GM21381 (cell line): ENCODE results near the gene AUTS2.

Experiments
- ATAC-seq: cut with Tn5 transposase; IDR thresholded peaks from one replicate; pipeline ENCODE4 v1.9.1; 2021; ENCODE audit warnings: mild to moderate bottlenecking, moderate library complexity; ENCODE audit not compliant: unreplicated experiment

AUTS2 gene

DNA sequence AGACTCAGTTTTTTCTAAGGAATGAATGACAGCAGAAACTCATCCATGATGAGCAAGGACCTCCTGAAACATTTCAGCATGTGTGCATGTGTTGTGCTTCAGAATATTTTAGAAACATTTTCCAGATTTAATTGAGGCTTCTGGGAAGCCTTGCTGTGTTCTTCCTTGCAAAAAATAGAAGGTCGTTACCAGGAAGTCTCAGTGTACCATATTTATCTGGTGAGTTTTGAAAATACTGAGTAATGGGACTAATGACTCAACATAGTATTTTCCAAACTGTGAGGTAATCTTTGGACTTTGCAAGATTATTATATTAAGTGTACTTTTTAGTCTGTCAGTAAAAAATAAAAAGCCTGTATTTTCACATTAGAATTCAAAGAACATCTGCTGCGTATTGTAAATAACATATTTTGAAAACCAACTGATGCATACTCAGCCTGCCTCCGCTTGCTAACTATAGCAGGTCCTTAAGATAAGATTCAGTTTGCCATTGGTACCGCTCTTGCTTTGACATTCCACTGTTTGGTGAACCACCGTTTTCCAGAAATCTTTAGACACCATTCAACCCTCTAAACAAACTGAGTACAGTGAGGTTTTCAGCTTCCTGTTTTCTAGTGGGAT is 794.1 kb downstream of the AUTS2 start:
- ATAC-seq: no peak

DNA sequence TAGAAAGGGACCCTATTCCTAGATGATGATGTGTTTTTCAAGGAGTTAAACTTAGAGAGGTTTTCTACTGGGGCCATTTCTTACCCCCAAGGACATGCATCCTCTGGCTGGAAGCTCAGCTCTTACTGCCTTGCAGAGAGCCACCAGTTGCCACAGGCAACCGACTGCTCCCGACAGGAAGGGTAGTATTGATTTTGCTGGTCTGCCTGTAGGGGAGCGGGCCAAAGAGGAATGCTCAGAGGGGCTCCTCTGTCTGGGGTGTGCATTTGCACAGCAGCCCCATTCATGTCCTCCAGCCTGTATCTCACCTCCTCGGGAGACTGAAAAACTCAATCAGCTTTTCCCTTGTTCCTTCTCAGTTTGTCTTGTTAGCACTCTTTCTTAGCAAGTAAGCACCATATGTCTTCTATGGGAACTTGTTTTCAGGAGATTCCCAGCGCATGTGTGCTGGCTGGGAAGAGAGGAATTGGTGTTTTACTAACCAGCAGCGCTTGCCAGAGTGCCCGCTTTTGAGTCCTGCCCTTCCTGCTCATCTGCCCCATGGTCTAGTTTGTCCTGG is 794.7 kb downstream of the AUTS2 start:
- ATAC-seq: no peak

DNA sequence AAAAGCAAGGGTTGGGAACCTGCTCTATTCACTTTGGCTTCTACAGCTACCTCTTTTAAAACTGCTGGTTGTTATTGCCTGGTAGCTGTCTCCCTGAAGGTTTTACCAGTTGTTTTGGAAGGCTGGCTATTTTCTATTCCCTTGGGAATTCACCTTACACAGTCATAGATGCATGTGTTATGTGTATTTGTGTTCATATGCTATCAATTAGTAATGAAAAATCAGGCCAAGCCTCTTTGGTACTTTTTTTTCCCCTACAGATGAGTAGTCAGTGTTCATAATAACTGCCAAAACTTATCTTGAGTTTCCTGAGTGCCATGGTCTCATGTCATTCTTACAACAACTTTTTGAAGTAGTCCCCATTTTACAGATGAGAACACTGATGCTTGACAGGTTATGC is 795.7 kb downstream of the AUTS2 start:
- ATAC-seq: no peak

DNA sequence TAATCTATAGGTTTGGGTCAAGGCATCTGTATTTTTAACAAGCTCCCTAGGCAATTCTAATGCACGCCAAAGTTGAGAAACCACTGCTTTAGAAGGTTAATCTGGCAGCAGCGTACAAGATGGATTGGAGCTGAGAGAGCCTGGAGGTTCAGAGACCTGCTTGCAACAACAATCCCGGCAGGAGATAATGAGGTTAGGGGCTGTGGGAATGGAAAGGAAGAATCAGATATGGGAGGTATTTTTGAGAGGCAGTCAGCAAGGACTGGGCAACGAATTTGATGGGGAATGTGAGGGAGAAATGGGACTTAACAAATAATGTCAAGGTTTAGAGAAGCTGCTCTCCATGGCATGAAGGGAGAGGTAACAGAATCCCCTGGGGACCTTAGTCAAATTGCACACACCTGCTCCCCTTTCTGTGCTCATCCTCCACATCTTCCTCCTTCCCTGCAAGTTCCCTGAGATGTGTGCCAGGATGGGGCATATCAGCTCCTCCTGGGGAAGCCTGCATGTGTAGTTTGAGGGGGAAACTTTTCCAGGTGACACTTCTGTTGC is 802.6 kb downstream of the AUTS2 start:
- no peak for ATAC-seq

DNA sequence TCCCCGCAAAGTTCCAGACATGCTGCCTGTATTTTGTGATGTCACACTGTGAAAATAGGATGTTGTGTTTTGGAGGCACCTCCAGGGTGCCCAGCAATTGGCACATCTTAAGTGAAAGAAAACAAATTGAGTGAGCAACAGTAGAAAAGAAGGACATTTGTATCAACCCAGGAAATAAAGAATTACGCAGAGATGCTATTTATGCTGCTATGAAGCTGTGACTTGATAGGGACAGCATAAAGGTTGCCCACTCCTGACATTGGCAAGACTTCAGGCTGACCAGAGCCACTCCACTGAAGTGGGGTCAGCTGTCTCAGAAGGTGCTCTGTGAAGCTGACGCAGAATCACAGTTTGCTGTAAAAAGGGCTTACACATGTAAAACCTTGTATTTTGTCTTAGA is 803.8 kb downstream of the AUTS2 start:
- ATAC-seq: no peak

DNA sequence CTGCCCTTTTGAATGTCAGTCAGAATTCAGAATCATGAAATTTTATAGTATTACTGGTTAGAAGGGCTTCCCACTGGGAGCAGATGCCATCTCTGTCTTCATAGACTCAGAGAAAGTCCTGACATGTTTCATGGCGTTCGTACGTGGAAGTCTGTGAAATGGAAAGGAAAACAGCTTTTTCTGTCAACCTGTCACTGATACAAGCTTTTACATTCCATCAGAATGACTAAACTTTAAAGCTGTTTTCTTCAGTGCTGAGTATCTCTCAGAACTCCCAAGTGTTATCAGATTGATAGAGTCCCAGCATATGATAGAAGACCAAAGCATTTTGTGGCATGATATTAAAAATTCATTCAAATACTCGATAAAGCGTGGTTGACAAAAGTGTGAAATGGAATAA is 807.0 kb downstream of the AUTS2 start:
- ATAC-seq: no peak

DNA sequence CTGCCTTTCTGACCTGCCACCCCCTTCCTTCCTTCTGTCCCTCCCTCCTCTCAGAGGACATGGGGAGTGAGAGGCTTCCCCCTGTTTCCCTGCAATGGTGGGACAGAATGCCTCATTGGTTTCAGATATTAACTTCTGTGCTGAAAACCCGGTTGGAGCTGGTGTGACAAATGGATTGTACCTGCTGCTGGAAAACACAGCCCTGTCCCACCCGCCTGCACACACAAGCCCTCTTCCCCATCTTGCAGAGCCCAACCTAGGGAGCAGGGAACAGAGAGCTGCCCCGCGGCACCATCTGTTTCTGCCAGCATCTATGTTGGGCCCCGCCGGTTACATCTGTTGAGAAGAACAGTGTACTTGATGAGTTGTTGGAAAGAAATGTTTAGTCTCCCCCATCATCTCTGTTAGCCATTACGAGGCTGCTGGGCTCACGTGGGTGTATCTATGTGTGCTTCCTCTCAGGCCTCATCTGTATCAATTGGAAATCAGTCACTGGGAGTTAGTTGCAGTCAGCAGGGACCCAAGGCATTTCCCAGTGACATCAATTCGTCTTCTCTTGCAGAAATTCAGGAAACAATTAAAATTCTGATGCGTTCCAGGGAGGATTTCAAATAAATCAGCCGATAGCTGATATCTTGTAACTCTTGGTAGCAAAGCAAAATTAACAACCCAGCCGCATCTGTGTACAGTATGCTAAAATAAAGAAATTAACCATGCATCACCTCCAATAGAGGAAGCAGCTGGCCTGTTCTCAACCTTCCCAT is 808.1 kb downstream of the AUTS2 start:
- no peak for ATAC-seq

DNA sequence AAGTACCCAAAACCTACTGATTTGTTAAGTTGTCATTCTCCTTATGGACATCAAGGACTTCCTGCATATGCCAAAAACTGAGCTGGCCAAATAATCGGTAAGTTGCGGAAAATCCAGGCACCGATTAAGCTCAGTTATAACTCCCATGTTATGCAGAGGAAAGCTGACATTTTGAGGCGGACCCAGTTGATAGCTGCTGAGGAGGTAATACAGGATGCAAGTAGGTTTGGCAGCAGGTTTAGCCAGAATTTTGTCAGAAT is 808.6 kb downstream of the AUTS2 start:
- ATAC-seq: no peak

DNA sequence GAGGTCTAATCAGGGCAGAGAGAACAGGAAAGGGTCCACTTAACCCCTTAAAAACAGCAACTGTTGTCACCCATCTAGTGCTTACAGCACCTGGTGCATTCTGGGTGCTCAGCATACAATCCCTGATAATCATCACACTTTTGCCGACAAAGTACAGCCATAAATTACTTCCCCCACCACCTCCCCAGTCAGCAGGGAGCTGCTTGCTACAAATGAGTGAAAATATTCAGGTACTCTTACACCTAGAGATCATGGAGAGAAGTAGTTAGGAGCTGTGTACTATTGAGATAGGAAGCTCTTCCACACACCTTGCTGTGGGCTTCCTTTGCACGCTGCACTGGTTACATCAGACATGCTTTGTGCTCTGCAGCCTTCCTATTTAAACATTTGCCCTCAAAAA is 810.2 kb downstream of the AUTS2 start:
- ATAC-seq: no peak

DNA sequence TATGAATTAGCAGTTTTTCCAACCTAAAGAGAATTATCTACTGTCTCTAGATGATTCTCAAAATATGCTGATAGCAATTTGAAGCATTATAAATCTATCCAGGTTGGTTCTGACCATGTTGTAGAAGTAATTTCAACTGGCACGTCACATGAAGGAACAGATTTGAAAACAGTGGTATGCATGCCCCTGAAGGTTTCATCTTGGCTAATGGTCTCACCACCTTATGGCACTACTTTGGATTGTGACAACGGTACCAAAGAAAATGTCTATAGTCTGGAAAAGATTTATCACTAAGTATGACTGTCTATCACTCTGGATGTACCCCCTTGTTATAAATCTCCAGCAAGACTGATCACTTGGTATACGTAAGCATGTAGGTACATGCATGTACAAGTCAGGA is 810.6 kb downstream of the AUTS2 start:
- no peak for ATAC-seq

DNA sequence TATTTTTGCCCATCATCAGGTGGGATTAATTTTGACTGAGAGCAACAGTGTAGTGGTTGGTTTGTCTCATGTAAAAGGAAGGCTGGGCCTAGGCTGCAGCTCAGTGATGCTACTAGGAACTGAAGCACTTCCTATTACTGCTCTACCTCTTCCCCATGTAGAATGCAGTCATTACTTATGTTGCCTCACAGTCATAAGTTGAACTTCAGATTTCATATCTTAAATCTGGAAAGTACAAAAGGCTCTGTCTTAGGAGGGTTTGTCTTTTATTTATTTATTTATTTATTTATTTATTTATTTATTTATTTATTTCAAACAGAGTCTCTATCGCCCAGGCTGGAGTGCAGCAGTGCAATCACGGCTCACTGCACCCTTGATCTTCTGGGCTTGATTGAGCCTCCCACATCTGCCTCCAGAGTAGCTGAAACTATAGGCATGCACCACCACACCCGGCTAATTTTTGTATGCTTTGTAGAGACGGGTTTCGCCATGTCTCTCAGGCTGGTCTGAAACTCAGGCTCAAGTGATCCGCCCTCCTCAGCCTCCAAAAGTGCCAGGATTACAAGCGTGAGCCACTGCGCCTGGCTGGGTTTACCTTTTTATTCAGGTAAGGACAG is 812.0 kb downstream of the AUTS2 start:
- ATAC-seq: no peak

DNA sequence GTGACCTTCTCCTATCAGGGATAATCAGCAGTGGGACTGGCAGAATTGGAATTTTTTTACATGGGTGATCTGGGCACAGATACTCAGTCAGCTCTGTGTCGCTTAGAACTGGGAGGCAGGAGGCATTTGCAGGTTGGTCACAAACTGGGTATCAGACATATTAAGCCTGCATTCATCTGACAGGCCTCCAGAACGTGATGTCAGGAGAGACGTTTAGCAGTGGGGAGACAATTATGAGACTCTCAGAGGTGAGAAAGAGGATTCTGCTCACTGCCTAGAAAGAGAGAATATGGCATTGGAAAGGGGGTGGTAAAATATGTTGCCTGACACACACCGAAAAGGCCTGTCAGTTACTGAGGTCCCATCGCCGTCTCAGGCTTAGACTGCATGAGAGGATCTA is 816.1 kb downstream of the AUTS2 start:
- ATAC-seq: no peak

DNA sequence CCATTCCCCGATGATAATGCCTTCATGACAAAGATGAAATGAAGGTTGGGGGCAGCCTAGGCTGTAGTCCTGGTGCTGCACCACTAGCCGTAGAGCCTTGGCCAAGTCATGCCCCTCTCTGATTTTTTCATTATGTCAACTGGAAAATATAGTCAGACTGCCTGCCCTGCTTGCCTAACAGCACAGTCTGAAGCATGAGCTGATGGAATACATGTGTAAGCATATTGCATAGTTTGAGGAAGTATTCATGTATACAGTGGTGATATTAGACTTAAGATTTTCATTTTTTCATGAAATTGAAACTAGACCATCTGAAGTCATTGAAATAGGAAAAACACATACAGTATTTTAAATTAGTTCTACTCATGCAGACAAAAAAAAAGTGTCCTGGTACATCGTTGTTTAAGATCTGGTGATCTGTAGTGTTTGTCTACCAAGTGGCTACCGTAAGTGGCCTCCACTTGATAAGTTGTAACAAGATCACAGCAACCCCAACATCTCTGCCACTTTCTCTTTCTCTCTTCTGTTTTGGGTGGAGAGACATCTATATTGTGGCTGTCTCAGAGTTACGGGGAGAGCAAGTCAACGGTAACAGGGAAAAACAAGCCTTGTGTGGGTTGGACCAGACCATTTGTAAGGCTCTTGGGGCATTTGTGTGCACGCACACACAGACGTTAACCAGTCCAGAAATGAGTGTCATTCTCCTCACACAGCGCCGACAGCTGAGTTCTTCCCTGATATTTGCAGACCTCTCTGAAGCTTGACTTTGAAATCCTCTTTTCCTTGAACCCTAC is 817.1 kb downstream of the AUTS2 start:
- peak; percentile 72 for ATAC-seq

DNA sequence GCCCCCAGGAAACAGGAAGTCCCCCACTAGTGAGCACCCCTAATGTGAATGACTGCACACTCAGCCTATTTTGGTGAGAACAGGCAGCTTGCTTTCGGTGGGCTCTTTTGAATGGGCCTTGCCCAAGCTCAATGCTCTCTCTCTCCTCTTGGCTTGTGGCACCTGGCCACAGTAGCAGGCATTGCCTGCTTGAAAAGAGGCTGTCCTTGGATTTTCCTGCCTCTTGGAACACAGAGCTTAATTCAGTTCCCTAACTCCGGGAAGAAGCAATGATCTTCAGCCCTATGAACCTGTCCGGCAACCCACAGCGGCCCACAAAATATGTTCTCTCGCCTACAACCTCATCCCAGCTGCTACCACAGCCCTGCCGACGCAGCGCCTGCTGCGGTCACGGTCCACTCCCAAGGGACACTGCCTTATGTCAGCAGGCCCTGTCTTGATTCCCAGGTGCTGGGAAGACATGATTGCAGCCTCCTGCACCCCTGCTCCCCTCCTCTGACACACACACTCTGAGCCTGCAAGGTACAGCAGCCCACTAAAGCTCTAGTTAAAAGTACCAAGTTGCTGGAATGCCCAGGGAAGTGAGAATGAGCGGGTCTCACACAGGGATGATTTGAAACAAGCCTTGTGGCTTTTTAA is 818.2 kb downstream of the AUTS2 start:
- ATAC-seq: no peak

DNA sequence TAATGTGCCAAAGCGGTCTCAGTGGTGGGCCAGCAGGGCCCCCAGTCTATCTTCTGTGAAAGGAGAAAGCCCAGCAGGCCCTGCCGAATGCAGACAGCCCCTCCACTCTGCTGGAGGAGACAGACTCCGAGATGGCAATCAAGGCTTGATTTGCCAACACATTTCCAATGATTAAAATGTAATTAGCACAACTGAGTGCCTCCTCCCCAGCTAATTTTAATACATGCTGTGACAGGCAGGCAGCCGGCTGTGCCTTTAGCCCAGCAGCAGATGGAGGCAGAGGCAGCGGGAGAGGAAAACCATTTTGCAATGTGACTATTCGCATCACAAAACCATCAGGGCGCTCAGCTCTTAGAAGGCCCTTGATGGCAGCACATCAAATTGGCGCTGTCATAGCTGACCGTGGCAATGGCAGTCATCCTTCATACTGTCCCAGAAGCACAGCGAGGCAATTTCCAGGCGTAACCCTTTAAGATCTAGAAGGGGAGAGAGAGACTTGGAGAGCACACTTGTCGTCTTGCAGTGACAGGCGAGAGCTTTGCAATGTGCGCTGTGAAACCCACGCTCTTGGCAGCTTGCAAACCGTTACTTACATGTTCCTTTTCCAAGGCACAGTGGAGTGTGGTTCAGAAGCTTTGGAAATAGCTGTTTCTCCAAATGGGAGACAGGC is 818.8 kb downstream of the AUTS2 start:
- no peak for ATAC-seq

DNA sequence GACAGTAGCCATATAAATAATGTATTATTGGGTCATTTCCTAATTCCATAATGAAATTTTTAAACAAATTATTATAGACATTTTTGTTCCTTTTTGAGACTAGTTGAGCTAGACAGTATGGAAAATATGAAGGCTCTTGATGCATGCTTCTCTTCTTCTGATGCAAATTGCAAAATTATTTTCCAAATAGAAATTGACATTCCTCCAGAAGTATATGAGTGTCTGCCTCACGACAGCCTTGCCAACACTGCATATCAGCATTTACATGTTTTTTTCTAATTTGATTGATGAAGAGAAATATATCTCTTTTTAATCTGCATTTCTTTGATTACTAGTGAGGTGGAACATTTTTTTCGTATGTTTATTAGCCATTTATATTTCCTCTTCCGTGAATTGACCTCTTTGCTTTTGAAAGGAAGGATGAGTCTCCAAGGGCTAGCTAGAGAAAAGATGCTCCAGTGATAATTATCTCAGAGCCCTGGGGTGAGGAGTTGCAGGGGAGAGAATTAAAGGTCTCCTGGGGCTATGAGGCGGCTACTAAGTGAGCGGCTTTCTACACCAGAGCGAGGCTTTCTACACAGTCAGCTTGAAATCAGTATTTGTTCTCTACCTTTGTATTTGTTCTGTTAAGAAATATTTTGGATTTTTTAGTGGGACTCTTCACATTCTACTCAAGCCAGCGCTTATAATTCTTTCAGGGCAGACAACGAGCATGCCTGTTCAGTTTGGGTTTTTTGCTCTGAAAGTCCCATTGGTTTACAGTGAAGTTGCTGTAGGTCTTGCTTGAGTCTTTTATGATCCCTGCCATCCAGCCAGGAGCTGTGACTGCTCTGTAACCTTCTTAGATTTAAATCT is 821.5 kb downstream of the AUTS2 start:
- no peak for ATAC-seq

DNA sequence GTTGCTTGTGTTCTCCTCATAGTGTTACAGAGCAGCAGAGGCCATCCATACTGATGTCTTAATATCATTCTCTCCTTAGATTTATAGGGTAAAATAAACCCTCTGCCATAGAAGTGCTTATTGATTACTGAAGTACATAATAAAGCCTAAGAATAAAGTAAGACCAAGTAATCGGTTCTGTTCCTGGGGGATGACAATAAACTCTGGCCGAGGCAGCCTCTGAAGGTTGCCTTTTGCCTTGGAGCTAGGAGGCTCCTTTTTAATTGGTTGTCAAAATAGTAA is 822.0 kb downstream of the AUTS2 start:
- ATAC-seq: no peak

DNA sequence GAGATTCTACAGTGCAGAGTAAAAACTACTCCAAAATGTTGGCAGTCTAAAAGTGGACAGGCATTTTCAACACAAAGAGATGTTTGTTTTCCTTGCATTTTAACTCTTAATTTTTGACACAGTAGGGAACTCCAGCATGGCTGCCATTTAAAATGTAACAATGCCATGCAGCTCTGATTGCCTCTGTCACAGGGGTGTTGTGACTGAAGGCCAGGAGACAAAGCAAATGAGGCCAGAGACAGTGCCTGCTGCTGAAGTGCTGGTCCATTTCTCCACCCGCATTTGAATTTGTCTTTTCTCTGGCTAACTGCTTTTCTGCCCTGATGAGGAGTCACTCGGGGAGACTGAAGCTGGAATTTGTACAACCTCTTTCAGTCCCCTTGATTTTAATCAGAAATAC is 823.0 kb downstream of the AUTS2 start:
- ATAC-seq: no peak

DNA sequence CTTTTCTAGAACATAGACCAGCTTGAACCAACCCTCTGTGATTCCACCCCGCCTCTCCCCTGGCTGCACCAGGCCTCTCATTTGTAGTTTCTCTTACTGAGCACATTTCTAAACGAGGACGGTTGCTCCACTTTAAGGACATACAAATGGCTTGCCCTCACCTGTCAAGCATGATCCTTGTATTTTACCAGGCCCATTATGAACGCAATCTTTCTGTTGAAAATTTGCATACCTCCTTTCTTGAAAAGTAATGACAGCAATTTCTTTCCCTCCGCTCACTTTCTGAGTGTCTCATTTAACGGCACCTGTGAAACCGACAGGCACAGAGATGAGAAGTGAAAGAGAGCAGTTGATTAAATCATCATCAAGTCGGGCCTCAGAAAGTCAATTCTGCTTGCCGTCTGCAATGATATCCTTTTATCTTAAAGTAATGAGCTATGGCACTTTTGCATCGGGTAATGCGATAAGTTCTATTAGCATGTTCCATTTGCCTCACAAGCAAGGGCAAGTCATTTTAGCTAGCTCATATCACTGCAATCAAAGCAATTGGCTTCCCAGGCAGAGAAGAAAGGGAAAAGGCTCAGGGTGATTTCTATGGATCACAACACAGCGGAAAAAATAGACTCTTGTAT is 828.1 kb downstream of the AUTS2 start:
- no peak for ATAC-seq
